ENCODE measurements around the gene PCDHA1. TPM values are rescaled to one million over a fixed set of nuclear protein-coding genes. Genes with fewer than 3 reads are reported as not detected.

Gene PCDHA1
- total and polyA plus RNA-seq, 9 of the 15 experiments (the other 6 are each of a cell fraction or from before 2014, with no cell fraction given): not detected

DNA sequence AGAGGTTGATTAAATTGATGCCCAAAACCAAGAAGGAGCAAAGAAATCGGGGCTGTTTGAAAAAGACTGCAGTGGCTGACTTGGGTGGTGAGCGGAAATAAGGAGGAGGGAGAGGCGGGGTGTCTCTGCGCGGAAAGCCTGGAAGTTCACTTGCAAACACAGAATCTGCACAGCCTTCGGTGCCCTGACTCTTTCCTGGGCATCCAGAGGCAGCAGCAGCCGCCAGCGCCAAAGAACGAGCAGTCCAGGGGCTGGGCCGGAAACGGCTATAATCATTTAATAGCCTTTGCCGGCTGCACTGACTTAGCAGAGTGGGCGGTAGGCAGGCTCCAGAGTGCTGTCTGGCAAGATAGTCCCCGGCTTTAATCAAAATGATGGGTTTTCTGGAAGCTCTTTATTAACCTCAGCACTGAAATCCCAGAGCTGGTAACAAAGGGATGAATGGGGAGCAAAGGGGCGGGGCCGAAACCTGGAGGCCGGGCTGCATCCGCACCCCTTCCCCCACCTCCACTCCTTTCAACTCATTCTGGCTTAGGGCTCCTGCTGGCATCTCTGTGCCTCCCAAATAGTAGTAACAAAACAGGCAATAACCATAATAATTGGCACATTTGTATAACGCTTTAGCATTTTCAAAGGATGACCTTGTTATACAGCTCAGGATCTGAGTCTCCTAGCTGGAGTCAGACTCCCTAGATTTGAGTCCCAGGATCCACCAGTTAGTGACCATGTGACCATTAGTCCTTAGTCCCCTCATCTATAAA is 216.1 kb downstream of the PCDHA1 start (continued):
- no peak for TF ChIP-seq MTF1 (CRISPR knock-in tag; IDR thresholded peaks at IDR 0.05; ENCODE audit: borderline replicate concordance)

DNA sequence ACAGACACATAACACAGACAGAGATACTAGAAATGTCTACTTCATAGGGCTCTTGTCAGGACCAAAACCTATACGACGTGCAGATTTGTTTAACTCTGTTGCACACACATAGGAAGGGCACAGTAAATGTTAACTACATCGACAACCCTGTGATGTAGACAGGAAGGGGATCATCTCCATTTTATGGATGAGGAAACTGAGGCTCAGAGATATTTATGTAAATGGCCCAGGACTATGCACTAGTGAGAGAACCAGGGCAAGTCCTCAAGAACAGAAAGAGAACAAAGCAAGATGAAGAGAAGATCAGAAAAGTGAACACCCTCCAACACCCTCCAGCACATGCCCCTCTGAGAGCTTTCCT is 216.6 kb downstream of the PCDHA1 start:
- intact Hi-C loops (cut with micrococcal nuclease): no loop called here
- Histone ChIP-seq H3K9me3 (replicated peaks; ENCODE audit: control insufficient read depth, insufficient read depth, low read depth, low read length) (no peaks in the 10 kb centered on the region), H4K20me1 (replicated peaks; ENCODE audit: control insufficient read depth, insufficient read depth, low read length) (no peaks in the 10 kb centered on the region), H3K79me2 (ENCODE audit: control insufficient read depth, insufficient read depth, low read length) (no peaks in the 10 kb centered on the region), H3K4me1 (replicated peaks in 1 of 2; ENCODE audit: control insufficient read depth in 2 of 2, insufficient read depth in 2 of 2, low read length in 2 of 2) (no peaks in the 10 kb centered on the region; a peak in 1 of 5 replicates), H3K9me1 (ENCODE audit: control insufficient read depth, insufficient read depth, low read length) (no peaks in the 10 kb centered on the region), H3K27me3 (ENCODE audit: control insufficient read depth in 2 of 2, insufficient read depth in 2 of 2, low read length in 2 of 2) (no peaks in the 10 kb centered on the region), H3K4me3 (no peak overlapping the region), H3K36me3 (ENCODE audit: control insufficient read depth, insufficient read depth, low read length) (no peaks in the 10 kb centered on the region), H3K27ac (ENCODE audit: extremely low read depth, low read depth, low read length) (no peak overlapping the region), H3K4me2 (ENCODE audit: insufficient read depth, low read length) (no peak overlapping the region), H2AFZ (ENCODE audit: low read depth, low read length) (no peak overlapping the region), H3K9ac (ENCODE audit: insufficient read depth in 1 of 2, low read depth in 2 of 2, low read length in 2 of 2) (no peak overlapping the region)
- in situ Hi-C loops (cut with MboI): no loop called here
- no TSS peak for BruUV-seq (replicated peaks)
- POLR2A ChIA-PET: no interaction called here
- CTCF ChIA-PET (ENCODE audit: low intra/inter-chr PET ratio): no interaction called here
- FAIRE-seq (no peak), ATAC-seq (no peak), DNase-seq (ENCODE audit: extremely low read depth in 1 of 4, low spot score in 3 of 4) (no peak)
- 0% methylated on average over 3 of the region's 3 CpGs for WGBS (ENCODE audit: insufficient coverage, low coverage, missing lambda C conversion rate)
- no peak for TF ChIP-seq LARP7 (IDR thresholded peaks at IDR 0.05)
- no peak for TF ChIP-seq FOXJ2 (tag; IDR thresholded peaks at IDR 0.05)
- TF ChIP-seq SMARCC2 (IDR thresholded peaks at IDR 0.05; ENCODE audit: low read depth): no peak
- no peak for TF ChIP-seq NFIX (CRISPR knock-in tag; IDR thresholded peaks at IDR 0.05; ENCODE audit: low read depth)
- TF ChIP-seq SP2 (IDR thresholded peaks at IDR 0.05; ENCODE audit: extremely low read depth, low read depth, low read length, poor library complexity, severe bottlenecking): no peak
- no peak for TF ChIP-seq CBX8 (IDR thresholded peaks at IDR 0.05; ENCODE audit: borderline replicate concordance, extremely low read depth, low read depth, low read length, poor library complexity, severe bottlenecking)
- TF ChIP-seq ZNF175 (CRISPR knock-in tag; IDR thresholded peaks at IDR 0.05; ENCODE audit: low read depth): no peak
- TF ChIP-seq, protein P1, sequence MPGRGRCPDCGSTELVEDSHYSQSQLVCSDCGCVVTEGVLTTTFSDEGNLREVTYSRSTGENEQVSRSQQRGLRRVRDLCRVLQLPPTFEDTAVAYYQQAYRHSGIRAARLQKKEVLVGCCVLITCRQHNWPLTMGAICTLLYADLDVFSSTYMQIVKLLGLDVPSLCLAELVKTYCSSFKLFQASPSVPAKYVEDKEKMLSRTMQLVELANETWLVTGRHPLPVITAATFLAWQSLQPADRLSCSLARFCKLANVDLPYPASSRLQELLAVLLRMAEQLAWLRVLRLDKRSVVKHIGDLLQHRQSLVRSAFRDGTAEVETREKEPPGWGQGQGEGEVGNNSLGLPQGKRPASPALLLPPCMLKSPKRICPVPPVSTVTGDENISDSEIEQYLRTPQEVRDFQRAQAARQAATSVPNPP (IDR thresholded peaks at IDR 0.05; ENCODE audit: borderline replicate concordance, insufficient read depth, insufficient read length): no peak
- no peak for TF ChIP-seq ESRRA (IDR thresholded peaks at IDR 0.05; ENCODE audit: borderline replicate concordance, low read depth)
- TF ChIP-seq BCOR (IDR thresholded peaks at IDR 0.05): no peak
- TF ChIP-seq, protein P2, sequence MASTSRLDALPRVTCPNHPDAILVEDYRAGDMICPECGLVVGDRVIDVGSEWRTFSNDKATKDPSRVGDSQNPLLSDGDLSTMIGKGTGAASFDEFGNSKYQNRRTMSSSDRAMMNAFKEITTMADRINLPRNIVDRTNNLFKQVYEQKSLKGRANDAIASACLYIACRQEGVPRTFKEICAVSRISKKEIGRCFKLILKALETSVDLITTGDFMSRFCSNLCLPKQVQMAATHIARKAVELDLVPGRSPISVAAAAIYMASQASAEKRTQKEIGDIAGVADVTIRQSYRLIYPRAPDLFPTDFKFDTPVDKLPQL (IDR thresholded peaks at IDR 0.05; ENCODE audit: extremely low read depth, insufficient read length): no peak
- TF ChIP-seq, protein P3, sequence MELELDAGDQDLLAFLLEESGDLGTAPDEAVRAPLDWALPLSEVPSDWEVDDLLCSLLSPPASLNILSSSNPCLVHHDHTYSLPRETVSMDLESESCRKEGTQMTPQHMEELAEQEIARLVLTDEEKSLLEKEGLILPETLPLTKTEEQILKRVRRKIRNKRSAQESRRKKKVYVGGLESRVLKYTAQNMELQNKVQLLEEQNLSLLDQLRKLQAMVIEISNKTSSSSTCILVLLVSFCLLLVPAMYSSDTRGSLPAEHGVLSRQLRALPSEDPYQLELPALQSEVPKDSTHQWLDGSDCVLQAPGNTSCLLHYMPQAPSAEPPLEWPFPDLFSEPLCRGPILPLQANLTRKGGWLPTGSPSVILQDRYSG (tag; conservative IDR thresholded peaks at IDR 0.05; ENCODE audit: low read depth): no peak

Measured in K562 (cell line).